ENCODE measurements around the gene TRIM54. TPM values are rescaled to one million over a fixed set of nuclear protein-coding genes. Genes with fewer than 3 reads are reported as not detected.

The TRIM54 gene
- total and polyA plus RNA-seq, 2 donors (not counting 3 experiments of a cell fraction or from before 2014, with no cell fraction given), result 0.51 to 1.7 TPM

GRCh38 chr2:27324720-27325119 is 42.5 kb downstream of the TRIM54 start:
- ChIA-PET POLR2A (no interaction called here), CTCF (interaction anchor here (0.9 kb wide), 1 partner anchor 12 kb away, joined by 3 read pairs; no protein-coding TSS in a partner anchor)
- H3K4me1 ChIP-seq (ENCODE audit: control insufficient read depth, extremely low read depth, insufficient read depth, low read length), result peaks cover 26% of the 10 kb centered on the region
- FAIRE-seq (no peak), DNase-seq (ENCODE audit: low read depth, low spot score) (no peak)
- intact Hi-C loops (cut with micrococcal nuclease) (no loop called here), dilution Hi-C loops (cut with MboI; ENCODE audit: extremely low pct_ligation_motif_present, low sequenced_read_pairs) (no loop called here)
- no peak overlapping the region for H3K4me2 ChIP-seq (ENCODE audit: insufficient read depth, low read length)
- H3K36me3 ChIP-seq (ENCODE audit: control insufficient read depth in 2 of 2, extremely low read depth in 1 of 2, insufficient read depth in 2 of 2, low read length in 2 of 2), result peaks cover 10 to 22% of the 10 kb centered on the region in 2 experiments
- no peaks in the 10 kb centered on the region for H3K9me3 ChIP-seq (replicated peaks; ENCODE audit: control insufficient read depth, insufficient read depth, low read length)
- H3K27me3 ChIP-seq (ENCODE audit: control insufficient read depth in 2 of 2, insufficient read depth in 2 of 2, low read length in 2 of 2), result no peaks in the 10 kb centered on the region
- peaks cover 8% of the 10 kb centered on the region for H3K79me2 ChIP-seq (ENCODE audit: control insufficient read depth, insufficient read depth, low read length)
- no TSS peak for BruUV-seq (replicated peaks)
- H2AFZ ChIP-seq (ENCODE audit: low read depth, low read length), result no peak overlapping the region
- no peak overlapping the region for H3K9ac ChIP-seq (replicated peaks; ENCODE audit: extremely low read depth, insufficient read depth, low read length)
- no peaks in the 10 kb centered on the region for H3K9me1 ChIP-seq (replicated peaks; ENCODE audit: control insufficient read depth, extremely low read depth, insufficient read depth, low read length)
- H3K4me3 ChIP-seq (replicated peaks in 1 of 3; ENCODE audit: insufficient read depth in 1 of 3, low read depth in 1 of 3, low read length in 3 of 3), result no peak overlapping the region
- TF ChIP-seq JUN (IDR thresholded peaks at IDR 0.05; ENCODE audit: borderline replicate concordance, insufficient read depth, insufficient read length, low read depth) (no peak), MAX (IDR thresholded peaks at IDR 0.05; ENCODE audit: insufficient read depth, insufficient read length) (no peak), POLR2A (IDR thresholded peaks at IDR 0.05; ENCODE audit: low read depth, low read length) (no peak), POLR2AphosphoS5 (IDR thresholded peaks at IDR 0.05; ENCODE audit: insufficient read depth, low read depth, low read length) (no peak), EZH2 (IDR thresholded peaks at IDR 0.05; ENCODE audit: borderline replicate concordance, low read depth, low read length, severe bottlenecking) (no peak), GATA2 (IDR thresholded peaks at IDR 0.05; ENCODE audit: insufficient read depth, insufficient read length, low read depth, low read length) (no peak), MYC (IDR thresholded peaks at IDR 0.05; ENCODE audit: low read depth, low read length) (no peak), FOS (IDR thresholded peaks at IDR 0.05; ENCODE audit: borderline replicate concordance, insufficient read depth, low read length) (no peak), CTCF (IDR thresholded peaks at IDR 0.05; ENCODE audit: extremely low read depth in 1 of 2, insufficient read depth in 1 of 2, low read depth in 1 of 2, low read length in 2 of 2) (no peak)
- no peaks in the 10 kb centered on the region for H4K20me1 ChIP-seq (replicated peaks; ENCODE audit: control insufficient read depth, extremely low read depth, insufficient read depth, low read length)
- no peak overlapping the region for H3K27ac ChIP-seq (ENCODE audit: insufficient read depth, low read depth, low read length)
